ENCODE results near the gene FOXP1.

GRCh38 chr3:71127844-71128243 lies 455.7 kb downstream of the FOXP1 start:
- TF ChIP-seq CTCF (IDR thresholded peaks at IDR 0.05), result no peak
- TF ChIP-seq EZH2 (IDR thresholded peaks at IDR 0.05; ENCODE audit: borderline replicate concordance, insufficient read depth, low read depth, low read length, poor library complexity, severe bottlenecking), result no peak

All from B cell (primary cell).